Embryonic facial prominence (tissue), 1 donor: ENCODE results near the gene NMT1.

Experiments used
- DNase-seq: peaks from one replicate; pipeline ENCODE4 v3.0.0-alpha.2; 2016; ENCODE audit errors: extremely low spot score

NMT1 gene

DNA sequence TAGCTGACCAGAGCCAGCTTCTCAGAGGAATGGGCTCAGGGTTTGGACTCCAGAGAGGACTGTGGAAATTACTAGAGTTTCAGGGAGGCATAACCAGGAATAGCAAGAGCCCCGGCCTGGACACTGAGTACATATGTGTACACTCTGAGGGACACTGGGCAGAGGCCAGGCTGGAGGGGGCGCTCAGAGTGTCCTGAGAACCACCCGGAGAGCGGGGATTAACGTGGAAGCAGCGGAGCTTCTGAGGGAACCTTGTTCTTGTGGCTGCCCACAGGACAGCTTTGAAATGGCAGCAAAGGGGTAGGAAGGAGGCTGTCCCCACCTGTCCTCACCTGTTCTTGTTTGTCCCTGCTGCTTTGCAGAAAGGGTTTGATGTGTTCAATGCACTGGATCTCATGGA is 43.4 kb downstream of the NMT1 start:
- DNase-seq, result no peak

DNA sequence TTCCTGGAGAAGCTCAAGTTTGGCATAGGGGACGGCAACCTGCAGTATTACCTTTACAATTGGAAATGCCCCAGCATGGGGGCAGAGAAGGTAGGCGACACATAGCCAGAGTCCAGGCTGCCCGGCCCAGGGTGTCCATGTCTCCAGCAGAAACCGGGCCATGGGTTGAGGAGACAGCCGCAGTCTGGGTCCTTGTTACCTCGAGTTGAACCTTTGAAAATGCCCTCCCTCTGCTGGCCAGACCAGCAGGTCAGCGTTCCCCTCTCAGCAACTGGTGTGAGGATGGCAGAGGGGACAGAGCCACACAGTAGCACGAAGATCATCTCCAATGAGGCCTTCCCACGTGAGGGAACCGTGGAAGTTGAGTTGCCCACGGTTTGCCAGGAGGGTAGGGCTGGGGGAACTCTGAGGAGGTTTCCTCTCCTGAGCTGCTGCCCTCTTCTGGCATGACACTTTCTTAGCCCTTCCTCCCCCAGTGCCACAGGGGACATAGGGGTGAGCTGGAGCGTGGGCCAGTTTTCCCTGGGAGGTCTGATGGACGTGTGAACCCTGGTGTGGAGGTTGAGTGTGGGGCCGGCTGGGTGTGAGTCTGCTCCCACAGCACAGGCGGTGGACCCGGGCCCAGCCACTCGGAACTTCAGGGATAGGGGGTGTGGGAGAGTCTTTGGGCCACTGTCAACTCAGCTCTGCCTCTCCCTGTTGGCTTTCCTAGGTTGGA is 43.9 kb downstream of the NMT1 start:
- no peak for DNase-seq

DNA sequence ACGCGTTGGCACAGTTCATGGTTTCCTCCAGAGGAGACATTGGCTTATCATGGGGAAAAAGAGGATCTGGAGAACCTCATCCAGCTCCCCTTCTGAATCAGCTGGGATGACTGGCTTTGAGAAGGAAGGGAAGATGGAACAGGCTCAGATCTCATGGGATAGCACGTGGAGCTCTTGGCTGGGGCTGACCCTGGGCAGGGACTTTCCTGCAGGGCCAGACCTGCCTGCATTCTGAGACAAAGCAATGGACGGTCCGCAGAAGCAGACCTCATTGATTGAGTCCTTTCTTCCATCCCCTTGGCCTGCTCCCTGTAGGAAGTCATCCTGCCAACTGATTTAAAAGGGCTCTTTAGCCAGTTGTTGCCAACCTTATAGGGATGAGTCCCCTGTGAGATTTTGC is 45.0 kb downstream of the NMT1 start:
- no peak for DNase-seq

DNA sequence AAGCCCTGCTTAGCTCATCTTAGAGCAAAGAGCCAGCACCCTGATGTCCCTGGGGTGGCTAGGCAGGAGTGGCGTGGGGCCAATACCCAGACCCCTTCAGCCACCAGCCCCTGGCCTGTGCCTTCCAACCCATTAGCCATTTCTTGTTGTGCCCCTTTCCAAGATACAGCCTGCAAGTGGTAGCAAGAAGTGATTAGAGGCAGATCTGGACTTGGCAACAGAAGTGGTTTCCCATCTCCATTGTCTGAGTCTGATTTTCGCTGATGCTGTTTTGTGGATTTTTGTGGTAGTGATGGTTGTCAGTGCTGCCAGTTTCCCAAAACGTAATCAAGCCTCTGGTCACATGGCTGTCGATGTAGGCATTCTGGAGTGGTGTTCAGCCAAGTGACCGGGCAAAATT is 45.5 kb downstream of the NMT1 start:
- no peak for DNase-seq

DNA sequence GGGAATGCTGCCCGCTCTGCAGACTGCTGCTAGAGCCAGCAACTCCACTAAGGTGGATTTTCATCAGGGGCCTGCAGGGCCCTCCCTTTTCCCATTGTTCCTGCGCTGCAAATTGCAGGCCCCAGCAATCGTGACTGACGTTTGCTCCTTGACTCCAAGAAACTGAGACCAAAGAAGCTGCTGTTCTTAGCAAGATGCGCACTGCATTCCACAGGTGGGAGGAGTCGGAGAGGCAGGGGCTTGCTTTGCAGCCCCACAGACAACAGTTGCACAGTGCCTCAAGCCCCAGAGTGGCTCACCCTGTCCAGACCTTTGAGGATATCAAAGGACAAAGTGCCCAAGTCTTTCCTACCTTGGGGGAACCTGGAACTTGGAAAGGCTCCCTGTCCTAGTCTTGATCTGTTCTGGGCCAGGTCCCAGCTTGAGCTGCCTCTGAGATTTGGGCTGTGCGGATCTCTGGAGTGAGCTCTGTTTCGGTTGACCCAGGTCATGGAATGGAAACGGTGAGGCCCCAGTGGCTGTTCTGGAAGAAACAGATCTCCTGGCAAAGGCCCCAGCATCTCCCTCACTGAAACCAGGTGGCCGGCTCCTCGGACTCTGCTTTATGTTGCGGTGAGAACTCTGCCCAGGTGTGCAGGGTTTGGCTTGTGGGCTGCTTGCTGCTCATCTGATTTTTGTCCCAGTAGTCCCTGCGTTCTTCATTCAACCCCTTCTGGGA is 46.3 kb downstream of the NMT1 start:
- DNase-seq, result no peak

DNA sequence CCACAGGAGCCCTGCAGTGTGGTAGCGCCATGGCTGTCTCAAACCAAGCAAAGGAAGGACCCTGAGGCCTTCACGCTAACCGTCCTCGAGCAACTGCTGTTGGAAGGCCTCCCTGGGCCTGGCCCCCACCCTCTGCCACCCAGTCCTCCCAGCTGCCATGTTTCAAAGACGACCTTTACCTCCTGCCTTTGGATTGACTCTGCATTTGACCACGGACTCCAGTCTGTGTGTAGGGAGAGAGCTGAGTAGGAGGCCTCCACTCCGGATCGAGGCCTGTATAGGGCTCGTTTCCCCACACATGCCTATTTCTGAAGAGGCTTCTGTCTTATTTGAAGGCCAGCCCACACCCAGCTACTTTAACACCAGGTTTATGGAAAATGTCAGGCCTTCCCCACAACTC is 46.9 kb downstream of the NMT1 start:
- no peak for DNase-seq

DNA sequence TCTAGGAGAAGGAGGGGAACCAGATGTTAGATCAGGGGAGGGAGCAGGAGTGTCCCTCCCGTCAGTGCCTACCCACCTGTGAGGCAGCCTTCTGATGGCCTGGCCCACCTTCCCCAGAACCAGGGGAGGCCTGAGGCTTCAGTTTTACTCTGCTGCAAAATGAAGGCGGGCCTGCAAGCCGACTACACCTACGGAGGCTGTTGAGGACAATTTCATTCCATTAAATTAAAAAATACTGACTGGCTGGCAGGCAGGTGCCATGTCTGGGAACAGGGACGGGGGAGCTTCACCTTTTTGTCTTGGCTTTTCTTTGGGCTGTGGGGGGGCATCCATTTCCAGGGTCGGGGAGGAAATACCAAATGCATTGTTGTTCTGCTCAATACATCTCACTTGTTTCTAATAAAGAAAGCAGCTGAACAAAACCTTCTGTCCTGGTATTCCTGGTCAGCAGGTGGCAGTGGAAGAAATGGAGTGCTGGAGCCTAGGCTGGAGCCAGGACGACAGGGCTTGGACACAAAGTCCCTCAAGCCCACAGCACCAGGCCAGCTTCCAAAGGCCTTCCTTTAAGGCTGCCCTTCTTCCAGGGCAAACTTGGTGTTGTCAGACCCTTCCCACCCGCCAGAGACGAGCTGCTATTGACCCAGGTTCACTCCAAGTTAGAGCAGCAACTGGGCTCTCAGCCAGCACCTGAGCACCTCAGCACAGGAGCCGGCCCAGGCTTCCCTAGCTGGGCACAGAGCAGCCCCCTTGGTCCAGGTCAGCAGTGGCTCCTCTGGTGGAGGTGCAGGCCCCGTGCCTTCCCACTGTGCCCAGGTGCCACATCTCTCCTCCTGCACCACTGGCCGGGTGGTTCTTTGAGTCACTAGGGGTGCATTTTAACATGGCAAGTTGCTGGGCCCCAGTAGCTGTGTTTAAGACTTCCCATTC is 47.7 kb downstream of the NMT1 start:
- DNase-seq, result no peak

DNA sequence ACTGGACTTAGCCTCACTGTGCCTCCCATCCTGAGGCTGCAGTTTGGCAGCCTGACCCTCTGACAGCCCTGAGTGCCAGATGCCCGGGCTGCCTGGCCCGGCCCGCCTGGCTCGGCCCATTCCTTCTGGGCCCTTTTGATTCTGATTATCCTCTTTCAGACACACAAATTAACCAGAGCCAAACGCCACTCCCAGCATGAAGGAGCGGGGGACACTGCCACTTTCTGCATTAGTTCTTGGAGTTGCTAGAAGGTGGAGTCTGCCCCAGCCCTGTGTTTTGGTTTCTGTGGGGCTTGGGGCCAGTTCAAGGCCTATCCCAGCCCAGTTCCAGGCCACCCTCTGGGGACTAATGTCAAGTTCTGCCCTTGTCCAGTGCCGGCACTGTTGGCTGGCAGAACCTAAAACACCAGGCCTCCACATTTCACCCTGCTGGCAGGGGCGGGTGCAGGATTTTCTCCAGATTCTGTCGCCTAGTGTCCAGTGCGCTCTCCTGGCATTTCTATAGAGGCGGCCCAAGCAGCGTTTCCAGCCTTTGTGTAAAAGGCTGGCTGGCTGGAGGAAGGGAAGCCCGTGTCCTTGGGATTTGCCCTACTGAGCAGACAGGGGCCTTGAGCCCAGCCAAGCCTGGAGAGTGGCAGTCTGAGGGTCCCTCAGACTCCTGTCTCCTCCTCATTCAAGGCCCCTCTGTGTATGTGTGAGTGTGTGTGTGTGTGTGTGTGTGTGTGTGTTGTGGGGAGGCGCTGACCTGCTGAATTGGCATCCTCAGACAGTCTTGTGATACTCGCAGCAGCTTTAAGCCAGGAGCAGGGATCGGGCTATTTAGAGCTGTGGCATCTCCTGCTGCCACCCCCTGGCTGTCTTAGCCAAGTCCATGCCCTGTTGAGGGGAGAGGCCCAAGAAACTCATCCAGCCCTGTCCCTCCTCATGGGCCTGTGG is 49.8 kb downstream of the NMT1 start:
- no peak for DNase-seq

DNA sequence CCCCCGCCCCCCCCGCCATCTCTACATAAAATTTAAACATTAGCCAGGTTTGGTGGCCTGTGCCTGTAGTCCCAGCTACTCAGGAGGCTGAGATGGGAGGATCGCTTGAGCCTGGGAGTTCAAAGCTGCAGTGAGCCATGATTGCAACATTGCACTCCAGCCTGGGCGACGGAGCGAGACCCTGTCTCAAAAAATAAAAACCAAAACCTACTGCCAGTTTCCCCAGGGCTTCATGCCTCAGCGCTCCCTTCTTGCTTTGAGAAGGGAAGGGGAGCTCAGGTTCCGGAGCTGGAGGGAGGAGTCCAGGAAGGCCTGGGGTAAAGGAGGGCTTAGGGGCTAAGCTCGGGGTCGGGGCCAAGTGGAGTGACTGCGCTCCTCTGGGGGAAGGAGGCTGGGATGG is 50.7 kb downstream of the NMT1 start:
- no peak for DNase-seq

DNA sequence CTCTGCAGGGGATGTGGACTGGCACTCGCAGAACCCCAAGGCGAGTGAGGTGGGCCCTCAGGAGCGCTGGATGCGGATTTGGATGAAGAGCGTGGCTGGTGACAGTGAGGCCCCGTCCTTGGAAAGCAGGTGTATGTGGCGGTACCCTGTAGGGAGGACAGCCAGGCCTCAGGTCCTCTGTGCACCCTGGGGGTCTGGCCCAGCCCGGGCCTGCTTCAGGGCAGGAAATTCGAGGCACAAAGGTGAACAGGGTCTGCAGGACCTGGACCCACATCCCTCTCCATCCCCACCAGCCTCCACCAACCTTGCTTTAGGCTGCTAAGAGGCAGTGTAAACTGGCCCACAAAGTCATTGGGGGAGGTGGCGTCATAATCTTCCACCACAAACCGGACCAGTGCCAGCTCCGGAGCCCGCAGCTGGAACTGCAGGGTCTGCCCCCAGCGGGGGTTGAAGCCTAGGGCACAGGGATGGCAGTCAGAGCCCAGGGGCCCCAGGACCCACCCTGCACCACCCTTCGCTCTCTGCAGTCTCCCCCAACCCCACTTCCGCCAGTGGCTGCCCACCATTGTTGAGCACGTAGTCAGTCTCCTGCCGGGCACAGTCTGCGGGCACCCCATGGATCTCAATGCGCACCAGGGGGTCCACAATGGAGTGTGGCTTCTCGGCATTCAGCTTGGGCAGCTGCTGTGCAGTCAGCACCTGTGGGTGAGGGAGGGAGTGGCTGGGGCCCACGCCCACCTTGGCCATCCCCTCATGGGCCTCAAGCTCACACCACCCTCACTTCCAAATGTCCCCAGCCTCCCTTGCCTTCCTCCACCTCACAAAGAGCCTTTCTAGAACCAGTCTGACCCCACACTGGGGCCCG is 51.7 kb downstream of the NMT1 start:
- no peak for DNase-seq

DNA sequence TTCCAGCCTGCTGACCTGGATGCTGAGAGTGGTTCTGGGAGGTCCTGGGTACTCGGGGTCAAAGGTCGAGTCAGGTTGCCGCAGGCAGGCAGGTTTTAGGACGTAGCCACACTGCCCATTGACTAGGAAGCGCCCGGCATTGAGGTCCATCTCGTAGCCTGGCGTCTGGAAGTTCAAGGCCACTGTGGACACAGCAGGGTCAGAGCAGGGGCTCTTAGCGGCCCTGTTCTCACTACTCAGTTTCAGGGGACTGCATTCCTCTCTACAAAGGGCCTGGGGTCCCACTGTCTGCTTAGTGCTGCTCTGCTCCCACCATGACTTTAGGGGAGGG is 52.3 kb downstream of the NMT1 start:
- no peak for DNase-seq

DNA sequence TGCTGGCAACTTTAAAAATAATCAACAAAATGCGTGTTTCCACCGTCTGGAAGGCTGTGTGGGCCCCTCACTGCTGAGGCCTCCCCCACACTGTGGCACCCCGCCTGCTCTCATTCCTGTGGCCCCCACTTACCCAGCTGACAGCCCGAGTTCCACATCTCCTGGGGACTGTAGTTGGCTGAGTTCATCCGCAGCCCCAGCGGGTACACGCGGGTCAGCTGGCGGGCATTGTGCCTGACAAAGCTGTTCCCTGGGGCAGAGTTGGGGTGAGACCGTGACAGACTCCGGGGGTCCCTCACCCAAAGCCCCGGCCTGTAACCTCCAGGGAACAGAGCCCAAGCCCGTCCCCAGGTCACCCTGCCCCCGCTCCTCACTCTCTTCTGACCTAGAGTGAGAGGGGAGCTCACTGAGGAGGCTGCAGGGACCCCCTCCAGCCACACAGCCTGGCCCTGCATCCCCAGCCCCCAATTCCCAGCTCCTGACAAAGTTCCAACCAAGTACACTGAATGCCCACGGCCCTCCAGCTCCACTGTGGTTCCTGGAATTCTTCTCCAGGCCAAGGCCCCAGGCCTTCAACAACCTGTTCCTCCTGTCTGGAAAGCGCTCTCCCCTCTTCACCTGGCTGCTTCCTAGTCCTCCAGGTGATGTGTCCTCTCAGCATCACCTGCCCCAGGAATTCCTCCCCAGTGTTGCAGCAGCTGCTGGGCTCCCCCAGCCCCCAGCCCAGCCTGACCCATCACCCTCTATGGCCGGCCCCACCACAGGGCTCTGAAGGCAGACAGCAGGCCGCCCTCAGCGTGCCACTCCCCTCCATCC is 53.2 kb downstream of the NMT1 start:
- no peak for DNase-seq

DNA sequence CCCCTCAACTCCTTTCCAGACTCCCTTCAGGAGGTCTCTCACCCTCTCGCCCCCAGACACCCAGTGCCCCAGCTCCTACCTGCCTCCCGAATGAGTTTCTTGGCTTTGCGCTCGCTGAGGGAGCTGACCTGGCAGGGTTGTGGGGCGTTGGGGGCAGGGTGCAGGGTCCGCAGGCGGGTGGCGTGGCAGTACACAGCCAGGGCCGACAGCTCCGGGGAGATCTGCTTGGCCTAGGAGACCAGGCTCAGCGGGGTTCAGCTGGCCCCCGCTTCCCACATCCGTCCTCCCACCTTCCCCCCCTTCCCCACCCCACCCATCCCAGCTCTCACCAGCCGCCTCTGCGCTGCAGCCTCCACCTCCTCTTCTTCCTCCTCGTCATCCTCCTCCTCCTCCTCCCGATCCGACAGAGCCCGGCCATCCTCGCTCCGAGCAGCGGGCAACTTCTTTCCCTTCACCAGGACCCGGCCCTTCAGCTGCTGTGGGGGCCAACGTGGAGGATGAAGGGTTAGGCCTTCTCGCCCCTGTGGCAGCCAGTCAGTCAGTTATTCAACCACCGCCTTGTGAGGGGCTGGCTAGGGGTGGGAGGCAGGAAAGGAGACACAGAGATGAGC is 54.0 kb downstream of the NMT1 start:
- DNase-seq, result no peak

DNA sequence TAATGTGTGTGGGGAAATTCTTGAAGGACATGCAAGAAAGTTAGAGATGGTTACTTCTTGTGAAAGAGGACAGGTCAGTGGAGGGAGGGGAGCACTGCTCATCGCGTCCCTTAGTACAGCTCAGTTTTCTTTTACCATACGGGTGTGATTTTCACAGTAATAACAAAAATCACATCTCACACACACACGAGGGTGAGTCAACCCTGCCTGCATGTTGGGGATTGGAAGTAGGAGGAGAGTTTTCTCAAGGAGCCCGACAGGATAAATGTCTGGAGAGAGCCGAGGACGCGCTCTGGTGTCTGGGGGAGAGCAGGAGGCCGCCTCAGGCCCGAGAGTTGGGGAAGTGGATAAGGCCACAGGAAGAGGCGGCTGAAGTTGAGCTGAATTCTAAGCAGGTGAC is 54.8 kb downstream of the NMT1 start:
- DNase-seq, result no peak

DNA sequence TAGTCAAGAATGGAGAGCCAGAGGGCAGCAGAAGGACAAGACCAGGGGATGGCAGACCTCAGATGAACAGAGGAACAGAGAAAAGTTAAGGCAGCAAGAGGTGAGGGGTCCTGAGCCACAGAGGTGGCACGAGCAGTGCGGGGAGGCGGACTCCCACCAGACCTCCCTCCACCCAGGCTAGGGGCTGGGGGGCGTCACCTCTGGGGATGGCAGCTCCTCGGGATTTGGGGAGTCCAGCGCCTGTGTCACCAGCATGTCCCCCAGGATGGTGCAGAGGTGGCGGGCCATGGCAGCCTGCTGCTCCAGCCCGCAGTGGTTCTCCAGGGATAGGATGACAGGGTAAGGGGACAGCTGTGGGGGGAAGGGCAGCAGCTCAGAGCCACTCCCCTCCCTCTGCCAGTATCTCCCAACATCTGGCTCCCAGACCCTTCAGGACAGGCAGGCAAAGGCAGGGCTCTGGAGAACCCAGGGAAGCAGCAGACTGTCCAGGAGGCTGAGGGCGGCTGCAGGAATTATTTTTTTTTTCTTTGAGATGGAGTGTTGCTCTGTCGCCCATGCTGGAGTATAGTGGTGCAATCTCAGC is 55.4 kb downstream of the NMT1 start:
- DNase-seq, result no peak

DNA sequence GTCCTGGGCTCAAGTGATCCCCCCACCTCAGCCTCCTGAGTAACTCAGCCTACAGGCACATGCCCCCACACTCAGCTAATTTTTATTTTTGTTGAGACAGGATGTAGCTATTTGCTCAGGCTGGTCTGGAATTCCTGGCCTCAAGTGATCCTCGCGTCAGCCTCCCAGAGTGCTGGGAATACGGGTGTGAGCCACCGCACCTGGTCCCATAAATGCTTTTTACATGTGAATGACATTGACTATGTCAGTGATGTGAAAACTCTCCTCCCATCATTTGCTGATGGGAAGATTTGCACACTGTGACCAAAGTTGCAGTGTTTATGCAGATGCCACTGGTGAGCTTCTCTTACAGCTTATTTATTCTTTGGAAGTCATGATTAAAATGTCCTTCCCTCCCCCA is 56.2 kb downstream of the NMT1 start:
- no peak for DNase-seq

DNA sequence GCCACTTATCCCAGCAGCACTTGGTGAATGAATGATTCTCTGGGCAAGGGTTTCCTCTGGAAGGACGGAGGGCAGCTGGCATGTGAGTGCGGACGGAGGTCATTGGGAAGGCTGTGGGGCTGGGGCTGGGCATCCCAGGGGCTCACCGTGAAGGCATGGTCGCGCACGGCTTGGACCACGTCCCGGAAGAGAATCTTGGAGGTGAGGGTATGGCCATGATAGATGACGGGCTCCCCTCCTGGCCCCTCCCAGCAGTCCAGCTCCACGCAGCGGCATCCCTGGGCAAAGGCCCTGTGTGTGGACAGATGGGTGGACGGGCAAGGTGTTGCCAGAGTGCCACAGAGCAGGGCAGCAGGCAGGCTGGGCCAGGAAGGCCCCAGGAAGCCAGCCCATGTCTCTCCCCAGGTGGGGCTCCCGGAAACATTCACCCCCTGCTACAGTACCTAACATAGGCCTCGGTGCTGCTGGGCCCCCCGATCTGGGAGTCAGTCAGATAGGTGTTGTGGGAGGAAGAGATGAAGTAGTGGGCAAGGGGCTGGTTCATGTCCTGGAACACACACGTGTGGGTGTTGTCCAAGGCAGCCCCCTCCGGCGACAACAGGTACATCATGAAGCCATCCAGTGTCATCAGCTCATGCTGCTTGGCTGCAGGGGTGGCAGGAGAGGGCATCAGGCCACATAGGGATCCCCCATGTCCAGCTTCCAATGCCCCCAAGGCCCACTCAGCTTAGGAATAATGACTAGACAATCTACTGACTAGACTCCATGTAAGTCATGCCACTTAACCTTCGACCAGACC is 56.9 kb downstream of the NMT1 start:
- DNase-seq, result no peak

DNA sequence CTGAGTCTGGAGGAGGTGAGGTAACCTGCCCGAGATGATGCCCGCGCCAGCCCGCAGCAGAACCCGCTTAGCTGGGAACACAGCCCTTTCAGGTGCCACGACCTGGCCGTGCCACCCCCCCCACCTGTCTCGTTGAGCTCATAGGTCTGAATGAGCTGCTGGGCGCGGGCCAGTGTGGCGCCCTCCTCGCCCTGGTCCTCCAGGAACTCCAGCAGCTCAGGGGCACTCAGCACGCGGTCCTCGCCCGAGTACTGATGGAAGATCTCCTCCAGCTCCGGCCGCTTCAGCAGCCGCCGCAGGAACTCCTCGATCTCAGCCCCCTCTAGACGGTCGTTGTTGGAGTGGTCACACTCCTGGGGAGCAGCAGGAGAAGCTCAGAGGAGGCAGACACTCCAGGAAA is 57.6 kb downstream of the NMT1 start:
- DNase-seq, result no peak
